ENCODE data around the gene CDH8. TPM values are rescaled to one million over a fixed set of nuclear protein-coding genes. Genes with fewer than 3 reads are reported as not detected.

CDH8 gene
- polyA plus RNA-seq, 1 of the 3 experiments (the other 2 are of a cell fraction): 0.05 TPM

DNA sequence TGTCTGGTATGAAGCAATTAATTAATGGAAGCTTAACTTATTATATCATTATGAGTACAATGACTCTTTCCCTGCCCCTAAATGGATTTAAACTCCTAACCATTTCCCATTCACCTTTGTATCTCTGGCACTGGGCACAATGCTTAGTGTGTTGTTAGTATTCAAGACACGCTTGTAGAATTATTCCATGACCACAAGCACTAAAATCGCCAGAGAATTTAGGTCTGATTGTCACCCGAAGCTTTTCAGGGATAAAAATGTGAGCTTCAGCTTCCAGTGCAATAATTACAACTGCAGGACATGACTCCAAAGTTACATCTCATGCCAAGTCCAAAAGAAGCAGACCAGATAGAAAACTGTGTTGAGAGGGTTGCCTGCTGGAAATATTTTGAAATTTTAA is 101.6 kb downstream of the CDH8 start:
- TF ChIP-seq, protein P1, sequence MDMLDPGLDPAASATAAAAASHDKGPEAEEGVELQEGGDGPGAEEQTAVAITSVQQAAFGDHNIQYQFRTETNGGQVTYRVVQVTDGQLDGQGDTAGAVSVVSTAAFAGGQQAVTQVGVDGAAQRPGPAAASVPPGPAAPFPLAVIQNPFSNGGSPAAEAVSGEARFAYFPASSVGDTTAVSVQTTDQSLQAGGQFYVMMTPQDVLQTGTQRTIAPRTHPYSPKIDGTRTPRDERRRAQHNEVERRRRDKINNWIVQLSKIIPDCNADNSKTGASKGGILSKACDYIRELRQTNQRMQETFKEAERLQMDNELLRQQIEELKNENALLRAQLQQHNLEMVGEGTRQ (IDR thresholded peaks at IDR 0.05; ENCODE audit: borderline replicate concordance, low read depth, low read length): no peak
- TF ChIP-seq, protein P2, sequence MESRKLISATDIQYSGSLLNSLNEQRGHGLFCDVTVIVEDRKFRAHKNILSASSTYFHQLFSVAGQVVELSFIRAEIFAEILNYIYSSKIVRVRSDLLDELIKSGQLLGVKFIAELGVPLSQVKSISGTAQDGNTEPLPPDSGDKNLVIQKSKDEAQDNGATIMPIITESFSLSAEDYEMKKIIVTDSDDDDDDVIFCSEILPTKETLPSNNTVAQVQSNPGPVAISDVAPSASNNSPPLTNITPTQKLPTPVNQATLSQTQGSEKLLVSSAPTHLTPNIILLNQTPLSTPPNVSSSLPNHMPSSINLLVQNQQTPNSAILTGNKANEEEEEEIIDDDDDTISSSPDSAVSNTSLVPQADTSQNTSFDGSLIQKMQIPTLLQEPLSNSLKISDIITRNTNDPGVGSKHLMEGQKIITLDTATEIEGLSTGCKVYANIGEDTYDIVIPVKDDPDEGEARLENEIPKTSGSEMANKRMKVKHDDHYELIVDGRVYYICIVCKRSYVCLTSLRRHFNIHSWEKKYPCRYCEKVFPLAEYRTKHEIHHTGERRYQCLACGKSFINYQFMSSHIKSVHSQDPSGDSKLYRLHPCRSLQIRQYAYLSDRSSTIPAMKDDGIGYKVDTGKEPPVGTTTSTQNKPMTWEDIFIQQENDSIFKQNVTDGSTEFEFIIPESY (IDR thresholded peaks at IDR 0.05; ENCODE audit: borderline replicate concordance, low read depth): no peak
- TF ChIP-seq, protein P3, sequence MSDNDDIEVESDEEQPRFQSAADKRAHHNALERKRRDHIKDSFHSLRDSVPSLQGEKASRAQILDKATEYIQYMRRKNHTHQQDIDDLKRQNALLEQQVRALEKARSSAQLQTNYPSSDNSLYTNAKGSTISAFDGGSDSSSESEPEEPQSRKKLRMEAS (IDR thresholded peaks at IDR 0.05; ENCODE audit: low read depth): no peak
- TF ChIP-seq JUND (IDR thresholded peaks at IDR 0.05): no peak
- TF ChIP-seq SIN3A (IDR thresholded peaks at IDR 0.05; ENCODE audit: borderline replicate concordance, low read depth, low read length): no peak
- no peak for TF ChIP-seq GABPA (IDR thresholded peaks at IDR 0.05; ENCODE audit: low read depth)
- no peak for TF ChIP-seq NFIC (IDR thresholded peaks at IDR 0.05; ENCODE audit: borderline replicate concordance)
- ChIA-PET POLR2A (no interaction called here), CTCF (no interaction called here)
- no peak overlapping the region for H3K9ac ChIP-seq
- H4K20me1 ChIP-seq (ENCODE audit: insufficient read depth): no peaks in the 10 kb centered on the region
- H2AFZ ChIP-seq (ENCODE audit: low read depth): no peak overlapping the region
- no peaks in the 10 kb centered on the region for H3K9me3 ChIP-seq
- H3K27ac ChIP-seq (ENCODE audit: low read depth in 2 of 2, low read length in 1 of 2): no peak overlapping the region
- WGBS (ENCODE audit: low lambda C conversion rate): 39% methylated on average over 3 of the region's 3 CpGs
- no peaks in the 10 kb centered on the region for H3K36me3 ChIP-seq (replicated peaks in 1 of 2; ENCODE audit: control insufficient read depth in 1 of 2, insufficient read depth in 2 of 2, low read length in 1 of 2)
- no peak overlapping the region for H3K4me2 ChIP-seq
- H3K9me2 ChIP-seq: no peaks in the 10 kb centered on the region
- H3K27me3 ChIP-seq (ENCODE audit: insufficient read depth): no peaks in the 10 kb centered on the region
- DNase-seq: no peak
- no peaks in the 10 kb centered on the region for H3K79me2 ChIP-seq (ENCODE audit: insufficient read depth)
- H3F3A ChIP-seq (replicated peaks; ENCODE audit: insufficient read depth): no peaks in the 10 kb centered on the region
- no peaks in the 10 kb centered on the region for H3K4me1 ChIP-seq (ENCODE audit: control insufficient read depth in 1 of 2, insufficient read depth in 2 of 2, low read depth in 1 of 2, low read length in 1 of 2)
- no peak overlapping the region for H3K4me3 ChIP-seq (ENCODE audit: low read depth in 2 of 2, low read length in 1 of 2)

DNA sequence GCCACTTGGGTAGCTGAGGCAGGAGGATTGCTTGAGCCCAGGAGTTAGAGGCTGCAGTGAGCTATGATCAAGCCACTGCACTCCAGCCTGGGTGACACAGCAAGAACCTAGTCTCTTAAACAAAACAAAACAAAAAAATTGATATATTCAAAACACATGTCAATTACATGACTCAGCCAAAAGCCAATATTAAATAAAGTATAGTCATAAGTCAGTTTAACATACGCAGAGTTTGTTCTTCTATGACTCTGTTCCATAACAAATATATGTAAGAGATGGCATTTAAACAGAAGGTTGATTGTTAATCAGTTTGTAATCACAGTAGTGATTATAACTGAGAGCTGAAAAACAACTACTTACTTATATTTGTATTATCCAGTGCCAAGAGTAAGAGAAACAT is 106.5 kb downstream of the CDH8 start:
- no peaks in the 10 kb centered on the region for H3K9me2 ChIP-seq
- no peaks in the 10 kb centered on the region for H3K4me1 ChIP-seq (ENCODE audit: control insufficient read depth in 1 of 2, insufficient read depth in 2 of 2, low read depth in 1 of 2, low read length in 1 of 2)
- H4K20me1 ChIP-seq (ENCODE audit: insufficient read depth): no peaks in the 10 kb centered on the region
- no peak overlapping the region for H2AFZ ChIP-seq (ENCODE audit: low read depth)
- H3K4me2 ChIP-seq: no peak overlapping the region
- H3F3A ChIP-seq (replicated peaks; ENCODE audit: insufficient read depth): no peaks in the 10 kb centered on the region
- H3K9me3 ChIP-seq: no peaks in the 10 kb centered on the region
- no peak for DNase-seq
- no peak overlapping the region for H3K4me3 ChIP-seq (ENCODE audit: low read depth in 2 of 2, low read length in 1 of 2)
- H3K9ac ChIP-seq: no peak overlapping the region
- 64% methylated on average over 1 of the region's 1 CpG for WGBS (ENCODE audit: low lambda C conversion rate)
- TF ChIP-seq, protein P1 (IDR thresholded peaks at IDR 0.05; ENCODE audit: borderline replicate concordance, low read depth, low read length): no peak
- no peak for TF ChIP-seq YY1 (IDR thresholded peaks at IDR 0.05; ENCODE audit: low read depth)
- no peak for TF ChIP-seq RFX5 (IDR thresholded peaks at IDR 0.05; ENCODE audit: low read length)
- TF ChIP-seq MXI1 (IDR thresholded peaks at IDR 0.05; ENCODE audit: low read depth, low read length): no peak
- no peak overlapping the region for H3K27ac ChIP-seq (ENCODE audit: low read depth in 2 of 2, low read length in 1 of 2)
- POLR2A ChIA-PET: no interaction called here
- no peaks in the 10 kb centered on the region for H3K79me2 ChIP-seq (ENCODE audit: insufficient read depth)
- H3K36me3 ChIP-seq (replicated peaks in 1 of 2; ENCODE audit: control insufficient read depth in 1 of 2, insufficient read depth in 2 of 2, low read length in 1 of 2): no peaks in the 10 kb centered on the region
- CTCF ChIA-PET: interaction anchor here (0.7 to 1.7 kb wide), 2 partner anchors 9 to 82 kb away, joined by 3 to 8 read pairs; no protein-coding TSS in a partner anchor
- H3K27me3 ChIP-seq (ENCODE audit: insufficient read depth): no peaks in the 10 kb centered on the region

Measured in SK-N-SH (cell line).